ENCODE data around the gene GAPDH.

GAPDH gene

GRCh38 chr12:6574576-6575295 is 40.4 kb downstream of the GAPDH start:
- H3K4me3 ChIP-seq (ENCODE audit: insufficient read depth in 1 of 2, low read depth in 1 of 2, low read length in 2 of 2): no peak overlapping the region
- no peak overlapping the region for H4K91ac ChIP-seq (ENCODE audit: low read length)
- H3K14ac ChIP-seq (ENCODE audit: low read length in 2 of 2): no peak overlapping the region
- H2BK15ac ChIP-seq (ENCODE audit: low read depth, poor library complexity, severe bottlenecking): no peak overlapping the region
- no peak overlapping the region for H3K9ac ChIP-seq (ENCODE audit: low read length)
- H3K4me2 ChIP-seq (ENCODE audit: low read length, poor library complexity, severe bottlenecking): no peak overlapping the region
- H3K18ac ChIP-seq (ENCODE audit: low read depth in 1 of 2, low read length in 2 of 2): no peak overlapping the region
- H3K27me3 ChIP-seq (ENCODE audit: control insufficient read depth in 1 of 2, insufficient read depth in 1 of 2, low read length in 2 of 2): no peaks in the 10 kb centered on the region
- no peak overlapping the region for H2BK120ac ChIP-seq (ENCODE audit: low read depth, low read length)
- peaks cover 78 to 91% of the 10 kb centered on the region in 2 experiments for H3K36me3 ChIP-seq (ENCODE audit: control insufficient read depth in 1 of 2, insufficient read depth in 2 of 2, low read depth in 1 of 2, low read length in 2 of 2)
- no peak overlapping the region for H2AFZ ChIP-seq (ENCODE audit: low read depth, low read length)
- DNase-seq: no peak
- H2AK5ac ChIP-seq (ENCODE audit: low read length, severe bottlenecking): no peak overlapping the region
- no peak overlapping the region for H3K27ac ChIP-seq (ENCODE audit: low read length, poor library complexity, severe bottlenecking)
- H2BK5ac ChIP-seq (ENCODE audit: low read depth, low read length, poor library complexity, severe bottlenecking): no peak overlapping the region
- H3K4me1 ChIP-seq (ENCODE audit: control insufficient read depth, insufficient read depth, low read depth, low read length): peaks cover 3% of the 10 kb centered on the region
- H3K23ac ChIP-seq (ENCODE audit: low read length in 2 of 2): no peak overlapping the region
- H3K9me3 ChIP-seq (ENCODE audit: control insufficient read depth, low read length): no peaks in the 10 kb centered on the region
- 90% methylated on average over 3 of the region's 4 CpGs for WGBS
- no peak overlapping the region for H2BK12ac ChIP-seq (ENCODE audit: low read length in 2 of 2)
- H4K8ac ChIP-seq (ENCODE audit: low read length): no peak overlapping the region
- peaks cover 25% of the 10 kb centered on the region for H3K79me1 ChIP-seq (replicated peaks; ENCODE audit: low read length, poor library complexity, severe bottlenecking)
- no peak overlapping the region for H3K4ac ChIP-seq (ENCODE audit: low read depth in 1 of 2, low read length in 2 of 2)

- H4K91ac ChIP-seq (ENCODE audit: low read length): no peak overlapping the region
- no peak overlapping the region for H3K9ac ChIP-seq (ENCODE audit: low read length)
- H3K9me3 ChIP-seq (ENCODE audit: control insufficient read depth, low read length): no peaks in the 10 kb centered on the region
- no peak overlapping the region for H3K4ac ChIP-seq (ENCODE audit: low read depth in 1 of 2, low read length in 2 of 2)
- H3K4me3 ChIP-seq (ENCODE audit: insufficient read depth in 1 of 2, low read depth in 1 of 2, low read length in 2 of 2): no peak overlapping the region
- no peak overlapping the region for H3K23ac ChIP-seq (ENCODE audit: low read length in 2 of 2)
- no peak overlapping the region for H4K8ac ChIP-seq (ENCODE audit: low read length)
- no peak overlapping the region for H2AK5ac ChIP-seq (ENCODE audit: low read length, severe bottlenecking)
- no peak overlapping the region for H2BK12ac ChIP-seq (ENCODE audit: low read length in 2 of 2)
- peaks cover 27% of the 10 kb centered on the region for H3K79me1 ChIP-seq (replicated peaks; ENCODE audit: low read length, poor library complexity, severe bottlenecking)
- H3K27me3 ChIP-seq (ENCODE audit: control insufficient read depth in 1 of 2, insufficient read depth in 1 of 2, low read length in 2 of 2): no peaks in the 10 kb centered on the region
- no peaks in the 10 kb centered on the region for H3K4me1 ChIP-seq (ENCODE audit: control insufficient read depth, insufficient read depth, low read depth, low read length)
- H2BK5ac ChIP-seq (ENCODE audit: low read depth, low read length, poor library complexity, severe bottlenecking): no peak overlapping the region
- H2AFZ ChIP-seq (ENCODE audit: low read depth, low read length): no peak overlapping the region
- WGBS: 96% methylated on average over 8 of the region's 8 CpGs
- peak overlapping the region; percentile 16 for H3K4me2 ChIP-seq (ENCODE audit: low read length, poor library complexity, severe bottlenecking)
- no peak for DNase-seq
- H3K14ac ChIP-seq (ENCODE audit: low read length in 2 of 2): no peak overlapping the region
- H2BK15ac ChIP-seq (ENCODE audit: low read depth, poor library complexity, severe bottlenecking): no peak overlapping the region
- no peak overlapping the region for H3K27ac ChIP-seq (ENCODE audit: low read length, poor library complexity, severe bottlenecking)
- H3K36me3 ChIP-seq (ENCODE audit: control insufficient read depth in 1 of 2, insufficient read depth in 2 of 2, low read depth in 1 of 2, low read length in 2 of 2): peaks cover 77 to 90% of the 10 kb centered on the region in 2 experiments
- H2BK120ac ChIP-seq (ENCODE audit: low read depth, low read length): no peak overlapping the region
- no peak overlapping the region for H3K18ac ChIP-seq (ENCODE audit: low read depth in 1 of 2, low read length in 2 of 2)
Measured at GRCh38 chr12:6575648-6576047, 41.3 kb downstream of the GAPDH start.

GRCh38 chr12:6582196-6582595 is 47.9 kb downstream of the GAPDH start:
- Histone ChIP-seq H3K27ac (ENCODE audit: low read length, poor library complexity, severe bottlenecking) (no peak overlapping the region), H2AFZ (ENCODE audit: low read depth, low read length) (no peak overlapping the region), H2AK5ac (ENCODE audit: low read length, severe bottlenecking) (no peak overlapping the region), H2BK120ac (ENCODE audit: low read depth, low read length) (no peak overlapping the region), H4K91ac (ENCODE audit: low read length) (no peak overlapping the region), H3K36me3 (ENCODE audit: control insufficient read depth in 1 of 2, insufficient read depth in 2 of 2, low read depth in 1 of 2, low read length in 2 of 2) (peaks cover 80 to 88% of the 10 kb centered on the region in 2 experiments), H3K79me1 (replicated peaks; ENCODE audit: low read length, poor library complexity, severe bottlenecking) (peaks cover 32% of the 10 kb centered on the region), H3K4me2 (ENCODE audit: low read length, poor library complexity, severe bottlenecking) (no peak overlapping the region), H2BK15ac (ENCODE audit: low read depth, poor library complexity, severe bottlenecking) (peak overlapping the region; percentile 88), H3K4me3 (ENCODE audit: insufficient read depth in 1 of 2, low read depth in 1 of 2, low read length in 2 of 2) (no peak overlapping the region), H3K9me3 (ENCODE audit: control insufficient read depth, low read length) (no peaks in the 10 kb centered on the region), H3K4me1 (ENCODE audit: control insufficient read depth, insufficient read depth, low read depth, low read length) (no peaks in the 10 kb centered on the region), H3K14ac (ENCODE audit: low read length in 2 of 2) (no peak overlapping the region), H3K27me3 (ENCODE audit: control insufficient read depth in 1 of 2, insufficient read depth in 1 of 2, low read length in 2 of 2) (no peaks in the 10 kb centered on the region), H2BK5ac (ENCODE audit: low read depth, low read length, poor library complexity, severe bottlenecking) (no peak overlapping the region), H4K8ac (ENCODE audit: low read length) (no peak overlapping the region), H3K23ac (ENCODE audit: low read length in 2 of 2) (no peak overlapping the region), H3K9ac (ENCODE audit: low read length) (no peak overlapping the region), H3K18ac (ENCODE audit: low read depth in 1 of 2, low read length in 2 of 2) (no peak overlapping the region), H2BK12ac (ENCODE audit: low read length in 2 of 2) (no peak overlapping the region), H3K4ac (ENCODE audit: low read depth in 1 of 2, low read length in 2 of 2) (no peak overlapping the region)
- no peak for DNase-seq
- WGBS: 80% methylated on average over 5 of the region's 6 CpGs

- 95% methylated on average over 12 of the region's 12 CpGs for WGBS
- no peak overlapping the region for H3K23ac ChIP-seq (ENCODE audit: low read length in 2 of 2)
- no peaks in the 10 kb centered on the region for H3K9me3 ChIP-seq (ENCODE audit: control insufficient read depth, low read length)
- H3K27me3 ChIP-seq (ENCODE audit: control insufficient read depth in 1 of 2, insufficient read depth in 1 of 2, low read length in 2 of 2): no peaks in the 10 kb centered on the region
- H3K27ac ChIP-seq (ENCODE audit: low read length, poor library complexity, severe bottlenecking): no peak overlapping the region
- H2BK12ac ChIP-seq (ENCODE audit: low read length in 2 of 2): no peak overlapping the region
- H2AK5ac ChIP-seq (ENCODE audit: low read length, severe bottlenecking): no peak overlapping the region
- H4K91ac ChIP-seq (ENCODE audit: low read length): no peak overlapping the region
- peaks cover 39% of the 10 kb centered on the region for H3K79me1 ChIP-seq (replicated peaks; ENCODE audit: low read length, poor library complexity, severe bottlenecking)
- no peak overlapping the region for H4K8ac ChIP-seq (ENCODE audit: low read length)
- H2BK120ac ChIP-seq (ENCODE audit: low read depth, low read length): no peak overlapping the region
- H3K36me3 ChIP-seq (ENCODE audit: control insufficient read depth in 1 of 2, insufficient read depth in 2 of 2, low read depth in 1 of 2, low read length in 2 of 2): peaks cover 79 to 88% of the 10 kb centered on the region in 2 experiments
- no peak overlapping the region for H3K18ac ChIP-seq (ENCODE audit: low read depth in 1 of 2, low read length in 2 of 2)
- H3K9ac ChIP-seq (ENCODE audit: low read length): no peak overlapping the region
- no peak overlapping the region for H2BK5ac ChIP-seq (ENCODE audit: low read depth, low read length, poor library complexity, severe bottlenecking)
- no peak overlapping the region for H3K14ac ChIP-seq (ENCODE audit: low read length in 2 of 2)
- no peaks in the 10 kb centered on the region for H3K4me1 ChIP-seq (ENCODE audit: control insufficient read depth, insufficient read depth, low read depth, low read length)
- no peak overlapping the region for H3K4me2 ChIP-seq (ENCODE audit: low read length, poor library complexity, severe bottlenecking)
- H2AFZ ChIP-seq (ENCODE audit: low read depth, low read length): no peak overlapping the region
- no peak overlapping the region for H3K4me3 ChIP-seq (ENCODE audit: insufficient read depth in 1 of 2, low read depth in 1 of 2, low read length in 2 of 2)
- no peak overlapping the region for H2BK15ac ChIP-seq (ENCODE audit: low read depth, poor library complexity, severe bottlenecking)
- no peak overlapping the region for H3K4ac ChIP-seq (ENCODE audit: low read depth in 1 of 2, low read length in 2 of 2)
- no peak for DNase-seq
Measured at GRCh38 chr12:6582959-6583358, 48.6 kb downstream of the GAPDH start.
